IMR-90 (cell line): ENCODE measurements around the gene TTC7B. TPM values are rescaled to one million over a fixed set of nuclear protein-coding genes. Genes with fewer than 3 reads are reported as not detected.

ENCODE experiments used
- ATAC-seq: fragments of 200-7000 bp; cut with Tn5 transposase; 2 replicates; pipeline ENCODE4 v1.9.1; 2020; ENCODE audit warnings: low read depth, mild to moderate bottlenecking, moderate library complexity
- BruUV-seq: library from RNA; stranded (reverse); fragments of 400-500 nt; replicated peaks from 2 replicates; lab custom pipeline; 2021; lab: Mats Ljungman, UMichigan
- CTCF ChIA-PET: fragments of 300-600 bp; formaldehyde crosslinking; extraction: SDS; loops from one replicate; lab custom pipeline; 2021; ENCODE audit warnings: antibody characterized with exemption; lab: Yijun Ruan, JAX
- POLR2A ChIA-PET: fragments of 300-600 bp; sonication (Branson Sonifier 250); formaldehyde crosslinking; loops from one replicate; lab custom pipeline; 2022; ENCODE audit warnings: antibody characterized with exemption; ENCODE audit not compliant: unreplicated experiment; lab: Charles Lee
- DNase-seq: peaks from one replicate; pipeline ENCODE4 v3.0.0; 2013
- H2AFZ ChIP-seq: replicated peaks from 2 replicates; pipeline ENCODE3; 2013; ENCODE audit warnings: low read length, mild to moderate bottlenecking; ENCODE audit not compliant: poor library complexity
- H2AK5ac ChIP-seq: 2 replicates; pipeline ENCODE4 v1.6.1; 2013; ENCODE audit warnings: low read depth, low read length, inconsistent platforms
- H2AK9ac ChIP-seq: replicated peaks from 2 replicates; pipeline ENCODE3; 2013; ENCODE audit warnings: mild to moderate bottlenecking, low read depth, low read length, moderate library complexity; ENCODE audit not compliant: poor library complexity
- H2BK120ac ChIP-seq: 2 replicates; pipeline ENCODE4 v1.6.1; 2013; ENCODE audit warnings: low read depth, low read length, inconsistent platforms
- H2BK15ac ChIP-seq: 3 replicates; pipeline ENCODE4 v1.6.1; 2013; ENCODE audit warnings: low read depth, low read length, inconsistent platforms
- H2BK20ac ChIP-seq: 2 replicates; pipeline ENCODE4 v1.6.1; 2013; ENCODE audit warnings: low read depth, mild to moderate bottlenecking, inconsistent platforms, low read length, moderate library complexity
- H2BK5ac ChIP-seq: 2 replicates; pipeline ENCODE4 v1.6.1; 2013; ENCODE audit warnings: mild to moderate bottlenecking, low read depth, low read length, inconsistent platforms; ENCODE audit not compliant: poor library complexity, severe bottlenecking
- H3K14ac ChIP-seq: replicated peaks from 2 replicates; pipeline ENCODE4 v1.6.1; 2013; ENCODE audit warnings: low read depth, low read length, inconsistent platforms
- H3K18ac ChIP-seq: 2 replicates; pipeline ENCODE4 v1.6.1; 2013; ENCODE audit warnings: low read depth, low read length, control low read depth
- H3K23ac ChIP-seq: 2 replicates; pipeline ENCODE4 v1.6.1; 2013; ENCODE audit warnings: low read depth, low read length, inconsistent platforms
- H3K27ac ChIP-seq: 2 replicates; pipeline ENCODE4 v1.5.1; 2013; ENCODE audit warnings: mild to moderate bottlenecking, control low read depth, low read length; ENCODE audit not compliant: insufficient read depth
- H3K27me3 ChIP-seq: 2 replicates; pipeline ENCODE4 v1.6.1; 2013; ENCODE audit warnings: low read length; ENCODE audit not compliant: control insufficient read depth, insufficient read depth
- H3K36me3 ChIP-seq: 2 replicates; pipeline ENCODE4 v1.6.1; 2013; ENCODE audit warnings: low read length, mixed read lengths; ENCODE audit not compliant: control insufficient read depth, insufficient read depth
- H3K4ac ChIP-seq: 2 replicates; pipeline ENCODE4 v1.6.1; 2013; ENCODE audit warnings: low read depth, low read length, inconsistent platforms
- H3K4me1 ChIP-seq: 2 replicates; pipeline ENCODE4 v1.6.1; 2013; ENCODE audit warnings: low read length, mixed read lengths; ENCODE audit not compliant: control insufficient read depth, insufficient read depth
- H3K4me2 ChIP-seq: 2 replicates; pipeline ENCODE4 v1.6.1; 2013; ENCODE audit warnings: low read depth, mild to moderate bottlenecking, control low read depth, low read length, moderate library complexity
- H3K4me3 ChIP-seq: 2 replicates; pipeline ENCODE4 v1.5.1; 2013; ENCODE audit warnings: low read depth, mild to moderate bottlenecking, control low read depth, low read length, moderate library complexity; ENCODE audit not compliant: insufficient read depth
- H3K56ac ChIP-seq: 2 replicates; pipeline ENCODE4 v1.6.1; 2013; ENCODE audit warnings: low read length, inconsistent platforms; ENCODE audit not compliant: insufficient read depth; ENCODE audit errors: extremely low read depth
- H3K79me1 ChIP-seq, 2 experiments: 2 replicates each; pipeline ENCODE4 v1.6.1; 2013; ENCODE audit warnings: low read length in 2 of 2, inconsistent platforms in 1 of 2, low read depth in 1 of 2
- H3K9ac ChIP-seq: 2 replicates; pipeline ENCODE4 v1.6.1; 2013; ENCODE audit warnings: low read depth, low read length, control low read depth
- H3K9me1 ChIP-seq: 2 replicates; pipeline ENCODE4 v1.6.1; 2013; ENCODE audit warnings: low read length, inconsistent platforms; ENCODE audit not compliant: insufficient read depth
- H3K9me3 ChIP-seq: 2 replicates; pipeline ENCODE4 v1.6.1; 2013; ENCODE audit warnings: low read length; ENCODE audit not compliant: control insufficient read depth, insufficient read depth
- H4K20me1 ChIP-seq: 2 replicates; pipeline ENCODE4 v1.6.1; 2013; ENCODE audit warnings: low read length, inconsistent platforms; ENCODE audit not compliant: insufficient read depth
- H4K5ac ChIP-seq: 2 replicates; pipeline ENCODE4 v1.6.1; 2013; ENCODE audit warnings: mild to moderate bottlenecking, low read depth, low read length, control low read depth
- H4K8ac ChIP-seq, 2 experiments: 2 replicates each; pipeline ENCODE4 v1.6.1; 2013; ENCODE audit warnings: low read depth in 2 of 2, low read length in 2 of 2, control low read depth in 1 of 2, inconsistent platforms in 1 of 2
- H4K91ac ChIP-seq: 2 replicates; pipeline ENCODE4 v1.6.1; 2013; ENCODE audit warnings: low read depth, low read length, inconsistent platforms; ENCODE audit not compliant: insufficient read depth
- BHLHE40 ChIP-seq: fragments of 150-350 bp; IDR thresholded peaks from 2 replicates; pipeline ENCODE4 v1.6.1; 2016; ENCODE audit warnings: mild to moderate bottlenecking, low read depth, low read length
- FOS ChIP-seq: fragments of 150-350 bp; IDR thresholded peaks from 2 replicates; pipeline ENCODE4 v1.6.1; 2016; ENCODE audit warnings: low read depth, low read length
- MAZ ChIP-seq: IDR thresholded peaks from 2 replicates; pipeline ENCODE4 v1.6.1; 2012; ENCODE audit warnings: low read depth, mild to moderate bottlenecking, low read length, improper control_type of control experiment, moderate library complexity, borderline replicate concordance
- NFE2L2 ChIP-seq: fragments of 150-350 bp; IDR thresholded peaks from 2 replicates; pipeline ENCODE4 v1.6.1; 2016; ENCODE audit warnings: low read depth, mild to moderate bottlenecking, low read length
- POLR2A ChIP-seq: IDR thresholded peaks from 2 replicates; pipeline ENCODE4 v1.6.1; 2012; ENCODE audit warnings: mild to moderate bottlenecking, low read depth, low read length
- RCOR1 ChIP-seq: IDR thresholded peaks from 2 replicates; pipeline ENCODE4 v1.6.1; 2012; ENCODE audit warnings: mild to moderate bottlenecking, low read length, improper control_type of control experiment; ENCODE audit not compliant: insufficient replicate concordance
- RFX5 ChIP-seq: IDR thresholded peaks from 2 replicates; pipeline ENCODE4 v1.8.0; 2012; ENCODE audit warnings: low read depth, mild to moderate bottlenecking, low read length, moderate library complexity
- SMC3 ChIP-seq: fragments of 150-350 bp; IDR thresholded peaks from 2 replicates; pipeline ENCODE4 v1.6.1; 2016; ENCODE audit warnings: low read depth, mild to moderate bottlenecking, antibody characterized with exemption, low read length, moderate library complexity
- WGBS, 2 experiments: methylation state at CpG; one replicate each; pipeline versions ENCODE4 v1.1.5 to v1.1.7; 2013; ENCODE audit warnings: missing lambda C conversion rate in 2 of 2; ENCODE audit not compliant: insufficient read length in 1 of 2; ENCODE audit errors: extremely low coverage in 2 of 2; 5-methylcytosine and 5-hydroxymethylcytosine counted together
- dilution Hi-C: fragments of 300-500 bp; cut with HindIII; formaldehyde crosslinking; loops from one replicate; pipeline ENCODE4 v1.14.3; 2018; ENCODE audit warnings: low sequenced_read_pairs; ENCODE audit not compliant: unreplicated experiment
- in situ Hi-C: fragments of 300-500 bp; cut with MboI; formaldehyde crosslinking; loops from 3 replicates; pipeline ENCODE4 v1.14.3; 2019; ENCODE audit warnings: low sequenced_read_pairs, inconsistent platforms, mixed read lengths
- intact Hi-C: fragments of 100-400 bp; cut with micrococcal nuclease; formaldehyde crosslinking; loops from 2 replicates; pipeline ENCODE4 v1.10.0; 2022
- polyA plus RNA-seq, 3 experiments: library from polyadenylated mRNA; depleted of rRNA; stranded (reverse); fragments of >200 nt; gene quantifications; 2 replicates each; pipeline ENCODE4 v1.2.3, GENCODE V29; 2012; ENCODE audit warnings: low replicate concordance in 1 of 3
- total RNA-seq: library from RNA; depleted of rRNA; stranded (reverse); fragments of >200 nt; gene quantifications from 2 replicates; pipeline ENCODE4 v1.2.3, GENCODE V29; 2012

Gene TTC7B
- total and polyA plus RNA-seq, 2 of the 4 experiments (the other 2 are of a cell fraction), result 18.1 to 35.3 TPM

DNA sequence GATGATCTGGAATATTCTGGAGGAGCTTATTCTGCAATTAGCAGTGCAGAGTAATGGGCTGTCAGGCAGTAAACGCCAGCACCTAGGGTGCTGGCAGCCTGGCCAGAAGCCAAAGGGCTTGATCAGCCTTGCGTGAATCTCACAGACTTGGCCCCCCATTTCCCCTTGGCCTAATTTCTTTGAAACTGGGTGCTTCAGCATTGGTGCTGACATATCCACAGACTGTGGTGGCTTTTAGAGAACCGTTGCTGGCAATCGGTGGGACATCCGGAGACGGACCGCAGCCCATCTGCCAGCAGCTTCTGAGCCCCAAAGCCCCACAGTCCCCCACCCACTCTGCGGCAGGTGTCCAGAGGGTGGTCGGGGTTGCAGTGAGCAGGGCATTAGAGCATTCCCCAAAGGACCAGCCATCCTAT, 262.3 kb downstream of the TTC7B start:
- no peak overlapping the region for H3K4ac ChIP-seq
- no peak overlapping the region for H3K4me2 ChIP-seq
- 0% methylated on average over 1 of the region's 9 CpGs; no CpG with 5 or more reads in 1 of the 2 experiments for WGBS, 2 experiments
- no peaks in the 10 kb centered on the region for H3K79me1 ChIP-seq
- dilution Hi-C loops, result no loop called here
- no peak overlapping the region for H3K27ac ChIP-seq
- H4K20me1 ChIP-seq, result no peaks in the 10 kb centered on the region; the same call in none of the 2 replicates
- H3K4me1 ChIP-seq, result peaks cover 5% of the 10 kb centered on the region; the same call in 1 of the 2 replicates
- no peak overlapping the region for H3K4me3 ChIP-seq
- H2BK120ac ChIP-seq, result no peak overlapping the region
- no peak for TF ChIP-seq RFX5
- no peak for TF ChIP-seq NFE2L2
- TF ChIP-seq POLR2A, result no peak
- no peak for TF ChIP-seq BHLHE40
- no peak for TF ChIP-seq MAZ
- TF ChIP-seq FOS, result no peak
- TF ChIP-seq RCOR1, result no peak
- TF ChIP-seq SMC3, result no peak
- in situ Hi-C loops, result no loop called here
- H2BK5ac ChIP-seq, result no peak overlapping the region
- no peaks in the 10 kb centered on the region for H3K27me3 ChIP-seq
- DNase-seq (no peak), ATAC-seq (no peak)
- H3K14ac ChIP-seq, result no peak overlapping the region
- H3K9me1 ChIP-seq, result peaks cover 12% of the 10 kb centered on the region
- H2BK20ac ChIP-seq, result no peak overlapping the region
- H3K36me3 ChIP-seq, result no peaks in the 10 kb centered on the region
- POLR2A ChIA-PET, result no interaction called here
- no peak overlapping the region for H2BK15ac ChIP-seq
- H4K8ac ChIP-seq, result no peak overlapping the region
- BruUV-seq, result no TSS peak
- CTCF ChIA-PET, result no interaction called here
- H3K18ac ChIP-seq, result no peak overlapping the region
- H2AK9ac ChIP-seq, result no peak overlapping the region
- no peak overlapping the region for H3K9ac ChIP-seq
- H3K9me3 ChIP-seq, result no peaks in the 10 kb centered on the region
- no peak overlapping the region for H3K56ac ChIP-seq
- no peak overlapping the region for H2AFZ ChIP-seq
- H2AK5ac ChIP-seq, result no peak overlapping the region
- H3K23ac ChIP-seq, result no peak overlapping the region
- no peak overlapping the region for H4K91ac ChIP-seq
- H4K5ac ChIP-seq, result no peak overlapping the region
- intact Hi-C loops, result no loop called here
